Glutamatergic neuron (in vitro differentiated cells): ENCODE results near the gene COP1. TPM values are rescaled to one million over a fixed set of nuclear protein-coding genes. Genes with fewer than 3 reads are reported as not detected.
A peak's percentile ranks its signal among the peaks of the same experiment; 100 is the strongest.

Source experiments
- DNase-seq: peaks from one replicate; pipeline ENCODE4 v3.0.0; 2022
- H3K27ac Mint-ChIP-seq: one replicate; pipeline ENCODE4 v1.8.0; 2020; ENCODE audit warnings: mild to moderate bottlenecking, mixed read lengths, inconsistent platforms; ENCODE audit not compliant: unreplicated experiment
- H3K27me3 Mint-ChIP-seq: one replicate; pipeline ENCODE4 v1.8.0; 2020; ENCODE audit warnings: mild to moderate bottlenecking, moderate library complexity, mixed read lengths, inconsistent platforms; ENCODE audit not compliant: unreplicated experiment
- H3K36me3 Mint-ChIP-seq: one replicate; pipeline ENCODE4 v1.8.0; 2020; ENCODE audit warnings: mild to moderate bottlenecking, mixed read lengths, inconsistent platforms; ENCODE audit not compliant: unreplicated experiment
- H3K4me1 Mint-ChIP-seq: one replicate; pipeline ENCODE4 v1.8.0; 2020; ENCODE audit warnings: mild to moderate bottlenecking, low read depth, mixed read lengths, inconsistent platforms; ENCODE audit not compliant: unreplicated experiment
- H3K4me3 Mint-ChIP-seq: one replicate; pipeline ENCODE4 v1.8.0; 2020; ENCODE audit warnings: mild to moderate bottlenecking, mixed read lengths, inconsistent platforms; ENCODE audit not compliant: unreplicated experiment
- H3K9me3 Mint-ChIP-seq: one replicate; pipeline ENCODE4 v1.8.0; 2020; ENCODE audit warnings: mild to moderate bottlenecking, moderate library complexity, mixed read lengths, inconsistent platforms; ENCODE audit not compliant: unreplicated experiment
- total RNA-seq: library from RNA; stranded (reverse); fragmentation: NEBNext Ultra II Directional; extraction: Animal tissue kit (Norgen Biotek cat#: 25700); gene quantifications from one replicate; pipeline ENCODE4 v1.2.1, GENCODE V29; 2021; ENCODE audit not compliant: unreplicated experiment
- TF ChIP-seq, protein P1 (sequence below): fragments of 200-600 bp; sonication (generic); IDR thresholded peaks from one replicate; pipeline ENCODE4 v1.5.0; 2021; ENCODE audit not compliant: partially characterized antibody, unreplicated experiment

Gene COP1
- total RNA-seq, 1 donor from 2014 or later: 52.3 TPM

DNA sequence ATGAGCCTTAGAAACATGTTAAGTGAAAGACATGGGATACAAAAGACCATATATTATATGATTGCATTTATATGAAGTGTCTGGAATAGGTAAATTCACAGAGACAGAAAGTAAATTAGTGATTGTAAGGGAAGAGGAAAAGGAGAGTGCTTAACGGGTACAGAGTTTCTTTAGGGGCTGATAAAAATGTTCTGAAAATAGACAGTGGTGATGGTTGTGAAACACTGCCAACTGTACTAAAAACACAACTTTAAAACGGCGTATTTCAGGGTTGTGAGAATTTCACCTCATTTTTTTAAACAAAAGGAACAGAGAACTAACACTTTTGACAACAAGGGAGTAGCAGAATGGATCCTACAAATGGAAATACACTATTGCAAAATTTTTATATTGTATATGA, 13.4 kb downstream of the COP1 start:
- no peaks in the 10 kb centered on the region for H3K36me3 Mint-ChIP-seq
- peaks cover 7% of the 10 kb centered on the region for H3K4me1 Mint-ChIP-seq
- no peak overlapping the region for H3K4me3 Mint-ChIP-seq
- TF ChIP-seq, protein P1, sequence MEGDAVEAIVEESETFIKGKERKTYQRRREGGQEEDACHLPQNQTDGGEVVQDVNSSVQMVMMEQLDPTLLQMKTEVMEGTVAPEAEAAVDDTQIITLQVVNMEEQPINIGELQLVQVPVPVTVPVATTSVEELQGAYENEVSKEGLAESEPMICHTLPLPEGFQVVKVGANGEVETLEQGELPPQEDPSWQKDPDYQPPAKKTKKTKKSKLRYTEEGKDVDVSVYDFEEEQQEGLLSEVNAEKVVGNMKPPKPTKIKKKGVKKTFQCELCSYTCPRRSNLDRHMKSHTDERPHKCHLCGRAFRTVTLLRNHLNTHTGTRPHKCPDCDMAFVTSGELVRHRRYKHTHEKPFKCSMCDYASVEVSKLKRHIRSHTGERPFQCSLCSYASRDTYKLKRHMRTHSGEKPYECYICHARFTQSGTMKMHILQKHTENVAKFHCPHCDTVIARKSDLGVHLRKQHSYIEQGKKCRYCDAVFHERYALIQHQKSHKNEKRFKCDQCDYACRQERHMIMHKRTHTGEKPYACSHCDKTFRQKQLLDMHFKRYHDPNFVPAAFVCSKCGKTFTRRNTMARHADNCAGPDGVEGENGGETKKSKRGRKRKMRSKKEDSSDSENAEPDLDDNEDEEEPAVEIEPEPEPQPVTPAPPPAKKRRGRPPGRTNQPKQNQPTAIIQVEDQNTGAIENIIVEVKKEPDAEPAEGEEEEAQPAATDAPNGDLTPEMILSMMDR: no peak
- H3K9me3 Mint-ChIP-seq: peaks cover 2% of the 10 kb centered on the region
- H3K27ac Mint-ChIP-seq: no peak overlapping the region
- no peak for DNase-seq
- peaks cover under 1% of the 10 kb centered on the region for H3K27me3 Mint-ChIP-seq

DNA sequence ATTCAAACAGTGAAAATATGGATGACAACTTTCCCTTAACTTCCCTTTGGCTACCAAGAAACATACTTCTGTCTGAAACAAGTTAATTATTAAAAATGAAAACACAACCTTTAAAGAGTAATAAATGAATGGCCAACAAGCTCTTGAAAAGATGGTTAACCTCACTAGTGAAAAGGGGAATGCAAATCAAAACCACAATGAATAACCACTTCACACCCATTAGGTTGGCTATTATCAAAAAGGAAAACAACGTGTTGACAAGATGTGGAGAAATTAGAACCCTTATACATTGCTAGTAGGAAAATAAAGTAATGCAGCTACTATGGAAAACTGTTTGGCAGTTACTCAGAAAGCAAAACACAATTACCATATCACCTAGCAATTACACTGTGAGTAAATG, 14.1 kb downstream of the COP1 start:
- H3K27me3 Mint-ChIP-seq: peaks cover 2% of the 10 kb centered on the region
- TF ChIP-seq, protein P1: no peak
- no peak overlapping the region for H3K27ac Mint-ChIP-seq
- peaks cover 11% of the 10 kb centered on the region for H3K4me1 Mint-ChIP-seq
- no peaks in the 10 kb centered on the region for H3K36me3 Mint-ChIP-seq
- no peak overlapping the region for H3K4me3 Mint-ChIP-seq
- peaks cover 3% of the 10 kb centered on the region for H3K9me3 Mint-ChIP-seq
- DNase-seq: no peak

DNA sequence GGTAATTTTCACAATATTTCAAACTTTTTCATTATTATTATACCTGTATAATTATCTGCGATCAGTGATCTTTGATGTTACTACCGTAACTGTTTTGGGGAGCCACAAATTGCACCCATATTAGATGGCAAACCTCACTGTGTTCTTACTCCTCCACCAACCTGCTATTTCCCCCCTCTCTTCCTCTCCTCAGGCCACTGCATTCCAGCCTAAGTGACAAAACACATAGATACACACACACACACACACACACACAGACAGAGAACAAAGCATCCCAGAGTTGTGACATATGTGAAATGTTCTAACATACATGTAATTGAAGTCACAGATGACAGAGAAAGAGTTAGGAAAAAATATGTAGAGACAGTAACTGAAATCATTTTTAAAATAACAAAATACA, 18.5 kb downstream of the COP1 start:
- no peak for DNase-seq
- peak overlapping the region; percentile 92 for H3K27ac Mint-ChIP-seq
- TF ChIP-seq, protein P1: no peak
- peak overlapping the region; percentile 53 for H3K4me3 Mint-ChIP-seq
- H3K36me3 Mint-ChIP-seq: no peaks in the 10 kb centered on the region
- peaks cover 13% of the 10 kb centered on the region for H3K4me1 Mint-ChIP-seq
- H3K27me3 Mint-ChIP-seq: peaks cover 5% of the 10 kb centered on the region
- peaks cover 1% of the 10 kb centered on the region for H3K9me3 Mint-ChIP-seq

DNA sequence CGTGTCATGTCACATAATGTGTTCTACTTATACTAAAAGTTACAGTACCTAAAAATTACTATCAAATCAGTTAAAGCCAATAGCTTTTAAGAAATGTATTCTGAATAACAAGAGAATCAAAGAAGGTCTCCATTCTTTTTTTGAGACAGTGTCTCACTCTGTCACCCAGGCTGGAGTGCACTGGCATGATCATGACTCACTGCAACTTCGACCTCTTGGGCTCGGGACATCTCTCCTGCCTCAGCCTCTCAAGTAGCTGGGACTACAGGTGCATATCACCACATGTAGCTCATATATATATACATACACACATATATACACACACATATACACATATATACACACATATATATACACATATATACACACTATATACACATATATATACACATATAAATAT, 20.1 kb downstream of the COP1 start:
- H3K27ac Mint-ChIP-seq: no peak overlapping the region
- DNase-seq: no peak
- peaks cover 9% of the 10 kb centered on the region for H3K4me1 Mint-ChIP-seq
- peaks cover 1% of the 10 kb centered on the region for H3K9me3 Mint-ChIP-seq
- no peaks in the 10 kb centered on the region for H3K36me3 Mint-ChIP-seq
- no peak overlapping the region for H3K4me3 Mint-ChIP-seq
- H3K27me3 Mint-ChIP-seq: peaks cover 5% of the 10 kb centered on the region
- TF ChIP-seq, protein P1: no peak

DNA sequence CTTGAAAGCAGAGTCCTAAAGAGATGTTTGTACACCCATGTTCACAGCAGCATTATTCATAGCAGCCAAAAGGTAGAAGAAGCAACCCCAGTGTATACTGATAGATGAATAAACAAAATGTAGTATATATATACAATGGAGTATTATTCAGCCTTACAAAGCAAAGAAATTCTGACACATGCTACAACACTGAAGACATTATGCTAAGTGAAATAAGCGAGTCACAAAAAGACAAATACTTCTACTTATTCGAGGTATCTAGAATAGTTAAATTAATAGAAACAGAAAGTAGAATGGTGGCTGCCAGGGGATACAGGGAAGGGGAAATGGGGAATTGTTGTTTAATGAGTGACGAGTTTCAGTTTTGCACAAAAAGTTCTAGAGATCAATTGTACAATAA, 23.5 kb downstream of the COP1 start:
- no peak for DNase-seq
- peaks cover 5% of the 10 kb centered on the region for H3K4me1 Mint-ChIP-seq
- H3K4me3 Mint-ChIP-seq: no peak overlapping the region
- H3K27me3 Mint-ChIP-seq: peaks cover 4% of the 10 kb centered on the region
- TF ChIP-seq, protein P1: no peak
- no peaks in the 10 kb centered on the region for H3K36me3 Mint-ChIP-seq
- no peak overlapping the region for H3K27ac Mint-ChIP-seq
- peaks cover under 1% of the 10 kb centered on the region for H3K9me3 Mint-ChIP-seq
